ENCODE results near the gene PHF23.

PHF23 gene

DNA sequence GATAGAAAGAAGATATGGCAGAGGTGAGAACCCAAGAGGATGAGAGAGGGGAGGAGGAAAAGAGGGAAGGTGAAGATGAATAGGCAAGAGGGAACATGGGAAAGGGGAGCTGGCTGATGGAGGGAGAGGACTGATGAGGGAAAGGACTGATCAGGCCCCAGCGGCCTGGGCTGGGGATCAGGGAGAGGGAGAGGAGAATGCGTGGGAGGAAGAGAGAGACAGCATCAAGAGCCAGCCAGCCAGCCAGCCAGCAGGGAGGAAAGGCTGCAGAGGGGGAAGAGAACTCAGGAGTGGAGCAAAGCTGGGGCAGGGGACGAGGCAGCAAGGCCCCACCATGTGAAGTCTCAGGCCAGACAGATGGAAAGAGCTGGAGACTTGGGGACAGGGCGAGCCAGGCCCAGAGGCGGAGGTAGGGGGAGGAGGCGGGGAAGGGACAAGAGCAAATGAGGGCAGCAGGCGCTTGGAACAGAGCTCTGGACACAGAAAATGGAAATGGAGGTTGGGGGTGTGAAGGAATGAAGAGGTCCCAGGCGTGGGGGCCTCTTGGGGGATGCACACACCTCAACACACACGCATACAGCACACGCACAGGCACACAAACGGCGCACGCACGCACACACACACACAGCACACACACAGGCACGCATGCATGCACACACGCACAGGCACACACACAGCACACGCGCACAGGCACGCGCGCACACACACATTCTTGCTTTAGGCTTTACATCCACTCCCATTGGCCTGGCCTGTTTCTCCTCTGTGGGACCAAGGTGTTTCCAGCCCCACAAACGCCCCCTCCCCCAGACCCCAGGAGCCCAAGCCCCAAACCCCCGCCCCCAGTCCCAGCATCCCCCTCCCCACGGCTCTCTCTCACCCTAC, 31.9 kb downstream of the PHF23 start:
- in situ Hi-C loops (cut with MboI; ENCODE audit: low sequenced_read_pairs) = no loop called here

DNA sequence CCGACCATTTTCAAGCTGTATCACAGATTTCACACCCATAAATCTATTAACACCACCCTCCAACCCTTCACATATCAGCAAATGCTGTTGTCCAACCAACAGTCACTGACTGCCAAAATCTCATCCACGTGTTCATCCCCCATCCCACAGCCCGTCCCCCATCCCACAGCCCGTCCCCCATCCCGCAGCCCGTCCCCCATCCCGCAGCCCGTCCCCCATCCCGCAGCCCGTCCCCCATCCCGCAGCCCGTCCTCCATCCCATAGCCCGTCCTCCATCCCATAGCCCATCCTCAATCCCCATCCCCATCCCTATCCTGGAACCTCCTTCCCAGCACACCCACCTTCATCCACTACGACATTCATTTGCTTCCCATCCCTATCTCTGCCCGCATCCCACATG, 33.7 kb downstream of the PHF23 start:
- in situ Hi-C loops (cut with MboI; ENCODE audit: low sequenced_read_pairs) = no loop called here

GRCh38 chr17:7204828-7205461, 34.3 kb downstream of the PHF23 start:
- in situ Hi-C loops (cut with MboI; ENCODE audit: low sequenced_read_pairs) = no loop called here

DNA sequence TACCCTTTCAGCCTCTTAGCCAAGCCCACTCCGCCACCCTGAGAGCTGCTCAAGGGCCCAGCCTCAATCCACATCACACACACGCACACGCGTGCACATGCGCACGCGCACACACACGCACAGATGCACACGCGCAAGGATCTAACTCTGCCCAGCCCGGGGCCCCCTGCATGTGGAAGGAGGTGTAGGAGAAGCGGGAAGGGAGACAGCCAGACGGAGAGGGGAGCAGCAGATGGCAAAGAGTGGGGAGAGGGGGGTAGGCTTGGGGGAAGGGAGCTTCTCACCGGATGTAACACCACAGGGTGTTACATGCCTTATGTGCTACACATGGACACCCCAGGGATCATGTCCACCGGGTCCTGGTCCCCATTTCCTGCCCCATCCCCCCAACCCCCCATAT, 34.9 kb downstream of the PHF23 start:
- in situ Hi-C loops (cut with MboI; ENCODE audit: low sequenced_read_pairs) = no loop called here

GRCh38 chr17:7203391-7203790, 35.9 kb downstream of the PHF23 start:
- in situ Hi-C loops (cut with MboI; ENCODE audit: low sequenced_read_pairs) = no loop called here

DNA sequence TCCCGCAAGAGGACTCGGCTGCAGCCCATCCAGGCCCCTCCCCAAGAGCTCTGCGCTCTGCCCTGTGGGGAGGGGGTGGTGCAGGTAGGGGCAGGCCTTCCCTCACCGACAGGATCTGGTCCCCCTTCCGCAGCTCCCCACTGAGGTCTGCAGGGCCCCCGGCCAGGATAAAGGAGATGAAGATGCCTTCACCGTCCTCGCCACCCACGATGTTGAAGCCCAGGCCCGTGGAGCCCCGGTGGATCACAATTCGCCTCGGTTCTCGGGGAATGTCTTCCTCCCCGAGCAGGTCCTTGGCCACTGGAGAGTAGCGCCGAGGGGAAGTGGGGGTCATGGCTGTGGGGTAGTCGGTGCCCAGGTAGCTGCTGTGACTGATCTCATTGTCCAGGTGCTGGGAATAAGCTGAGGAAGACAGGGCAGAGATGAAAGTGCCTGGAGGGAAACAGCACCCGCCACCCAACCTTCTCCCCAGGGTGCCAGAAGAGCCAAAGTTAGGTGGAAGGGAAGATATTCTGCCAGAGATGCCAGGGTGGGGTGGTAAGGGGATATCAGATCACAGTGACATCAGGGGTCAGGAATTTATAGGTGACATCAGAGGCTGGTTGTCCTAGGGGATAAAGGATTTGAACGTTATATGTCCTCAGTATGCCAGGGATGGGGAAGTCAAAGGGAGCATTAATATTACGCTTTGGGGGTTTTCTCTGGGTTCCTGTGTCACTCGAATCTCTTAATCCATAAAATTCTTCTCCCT, 42.4 kb downstream of the PHF23 start:
- in situ Hi-C loops (cut with MboI; ENCODE audit: low sequenced_read_pairs) = no loop called here

DNA sequence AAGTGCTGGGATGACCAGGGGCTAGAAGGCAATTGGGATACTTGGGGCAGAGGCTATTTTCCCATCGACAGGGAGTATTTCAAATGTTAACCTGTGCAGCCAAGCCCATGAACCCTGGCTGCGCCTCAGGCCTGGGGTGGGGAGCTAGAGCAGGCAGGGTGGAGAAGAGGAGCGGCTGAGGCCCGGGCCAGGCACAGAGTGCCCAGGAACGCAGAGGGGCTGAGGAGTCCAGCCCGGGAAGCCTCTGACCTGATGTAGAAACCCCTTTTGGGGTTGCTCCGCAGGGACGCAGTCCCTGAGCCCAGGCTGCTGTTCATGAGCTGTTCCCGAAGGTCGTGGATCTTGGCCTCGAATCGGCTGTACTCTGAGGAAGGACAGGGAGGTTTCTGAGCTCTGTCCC, 43.3 kb downstream of the PHF23 start:
- in situ Hi-C loops (cut with MboI; ENCODE audit: low sequenced_read_pairs) = no loop called here

- in situ Hi-C loops (cut with MboI; ENCODE audit: low sequenced_read_pairs) = no loop called here
Measured at GRCh38 chr17:7192271-7192937, 46.9 kb downstream of the PHF23 start.

DNA sequence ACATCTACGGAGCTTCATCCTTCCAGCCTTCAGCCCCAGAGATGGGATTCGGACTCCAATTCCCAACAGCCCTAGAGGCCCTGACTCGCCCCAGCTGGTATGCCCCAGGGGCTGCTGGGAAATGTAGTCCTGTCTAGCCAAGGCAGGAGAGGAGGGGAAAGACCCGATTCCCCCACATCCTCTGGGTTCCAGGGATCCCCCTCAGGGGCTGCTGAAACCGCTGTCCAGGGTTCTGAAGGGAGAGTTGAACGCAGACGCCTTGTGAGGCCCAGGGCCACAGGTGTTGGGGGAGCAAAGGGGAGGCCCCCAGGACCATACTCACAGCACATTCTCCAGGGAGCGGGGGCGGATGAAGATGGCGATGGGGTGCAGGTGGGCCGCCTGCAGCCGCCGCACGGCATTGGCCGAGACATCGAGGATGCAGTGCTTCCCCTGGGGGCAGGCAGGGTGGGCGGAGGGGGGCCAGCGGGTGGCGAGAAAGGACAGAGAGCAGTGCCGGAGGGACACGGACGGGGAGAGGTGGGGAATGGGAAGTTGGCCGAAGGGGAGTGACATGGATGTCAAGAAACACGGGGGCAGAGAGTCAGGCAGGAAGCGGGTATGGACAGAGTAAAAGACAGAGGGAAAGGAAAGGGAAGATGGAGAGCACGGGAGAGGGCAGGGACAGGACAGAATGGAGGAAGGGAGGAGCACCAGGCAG, 47.5 kb downstream of the PHF23 start:
- in situ Hi-C loops (cut with MboI; ENCODE audit: low sequenced_read_pairs) = no loop called here

GRCh38 chr17:7191069-7191468, 48.2 kb downstream of the PHF23 start:
- in situ Hi-C loops (cut with MboI; ENCODE audit: low sequenced_read_pairs) = no loop called here

- in situ Hi-C loops (cut with MboI; ENCODE audit: low sequenced_read_pairs) = no loop called here
Measured at GRCh38 chr17:7190276-7190917, 48.9 kb downstream of the PHF23 start.

- in situ Hi-C loops (cut with MboI; ENCODE audit: low sequenced_read_pairs) = no loop called here
Measured at GRCh38 chr17:7186241-7186640, 53.0 kb downstream of the PHF23 start.

Measured in HL-60/S4 treated with retinoic acid at 250 ng/mL for 4 days and 3 days (cell line).